Measurements from ENCODE around the gene SMAD4.

- TF ChIP-seq POLR2A (IDR thresholded peaks at IDR 0.05; ENCODE audit: low read depth, low read length) (no peak), TAF1 (IDR thresholded peaks at IDR 0.05; ENCODE audit: borderline replicate concordance, low read depth, low read length) (no peak)
Observed at GRCh38 chr18:51009072-51009471, 20.9 kb upstream of the SMAD4 start.
